Stromal cell of bone marrow (primary cell): Measurements from ENCODE around the gene TCP10L.
"Not testable (repeated sequence)": the region's sequence is repeated elsewhere in the genome, so short reads cannot be mapped to it uniquely, and the experiment has no call there.

Source experiments
- DNase-seq: peaks from one replicate; pipeline ENCODE4 v3.0.0-alpha.2; 2012; ENCODE audit warnings: low read depth

TCP10L gene

GRCh38 chr21:32587120-32587519, 1.8 kb upstream of the TCP10L start:
- no peak for DNase-seq

GRCh38 chr21:32585970-32586369, 647 bp upstream of the TCP10L start:
- no peak for DNase-seq

DNA sequence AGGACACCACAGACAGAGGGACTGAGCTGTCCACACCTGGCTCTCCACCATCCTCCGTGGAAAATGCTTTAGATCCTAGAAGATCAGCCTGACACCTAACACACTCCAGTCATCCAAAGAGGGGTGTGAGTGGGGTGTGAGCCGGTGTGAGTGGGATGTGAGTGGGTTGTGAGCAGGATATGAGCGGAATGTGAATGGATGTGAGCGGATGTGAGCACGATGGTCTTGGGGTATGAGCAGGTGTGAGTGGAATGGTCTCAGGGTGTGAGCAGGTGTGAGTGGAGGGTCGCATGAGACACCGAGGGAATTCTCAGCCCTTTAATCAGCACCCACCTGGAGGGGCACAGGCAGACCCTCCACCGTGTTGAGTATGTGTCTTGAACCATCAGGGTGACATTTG, 851 bp downstream of the TCP10L start:
- DNase-seq, result no peak

- DNase-seq, result no peak
These were observed 3.6 kb downstream of the TCP10L start for GRCh38 chr21:32581732-32582131.

DNA sequence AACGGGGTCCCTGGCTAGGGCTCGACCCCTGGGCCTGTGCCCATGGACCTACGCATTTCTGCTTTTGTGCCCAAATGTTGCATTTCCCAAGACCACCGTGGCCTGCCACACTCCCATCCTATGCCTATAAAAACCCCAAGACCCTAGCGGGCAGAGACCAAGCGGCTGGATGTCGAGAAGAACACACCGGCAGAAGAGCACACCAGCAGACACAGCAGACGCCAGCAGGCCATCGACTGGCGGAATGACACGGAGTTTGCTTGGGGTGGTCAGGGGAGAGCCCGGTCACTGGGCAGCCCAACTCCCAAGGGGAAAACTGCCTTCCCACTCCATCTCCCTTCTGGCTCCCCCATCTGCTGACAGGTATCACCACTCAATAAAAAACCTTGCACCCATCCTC, 4.4 kb downstream of the TCP10L start:
- no peak for DNase-seq

DNA sequence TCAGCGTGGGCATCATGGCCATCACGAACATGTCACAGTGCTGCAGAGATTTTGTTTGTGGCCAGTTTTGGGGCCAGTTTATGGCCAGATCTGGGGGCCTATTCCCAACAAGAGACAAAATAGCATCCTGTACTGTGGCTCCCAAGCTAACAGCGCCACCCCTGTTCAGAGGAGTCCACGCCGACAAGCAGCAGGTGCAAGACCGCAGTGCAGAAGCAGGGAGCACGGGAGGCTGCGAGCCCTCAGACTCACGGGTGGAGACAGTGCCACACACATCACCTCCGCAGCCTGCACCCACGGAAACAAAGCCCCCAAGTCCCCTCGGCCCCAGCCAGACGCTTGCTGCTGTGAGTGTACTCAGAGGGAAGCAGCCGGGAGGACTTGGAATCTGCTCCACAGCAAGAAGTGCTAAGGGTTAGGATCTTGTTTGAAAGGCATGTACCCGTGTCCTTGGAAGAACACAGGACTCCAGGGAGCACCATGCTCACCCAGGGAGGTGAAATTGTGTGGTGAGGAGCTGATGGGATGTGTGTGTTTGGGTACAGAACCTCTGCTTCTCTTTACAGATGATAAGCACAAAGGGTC, 7.1 kb downstream of the TCP10L start:
- no peak for DNase-seq

DNA sequence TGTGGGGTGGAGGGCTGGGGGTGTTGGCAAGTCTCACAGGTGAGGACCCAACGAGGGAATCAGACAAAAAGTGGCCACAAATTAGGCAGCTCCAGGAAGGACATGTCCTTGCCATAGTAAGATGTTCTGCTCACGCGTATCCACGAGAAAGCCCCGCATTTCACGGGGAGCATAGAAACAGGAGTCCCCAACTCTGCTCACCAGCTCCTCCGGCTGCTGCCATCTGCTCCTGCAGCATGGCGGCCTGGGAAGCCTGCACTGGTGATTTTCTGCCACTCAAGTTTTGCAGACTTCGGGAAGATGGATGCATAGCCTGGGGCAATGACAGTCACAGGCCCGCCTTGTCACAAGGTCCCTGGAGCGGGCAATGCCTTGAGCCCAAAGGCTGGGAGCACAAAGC, 9.3 kb downstream of the TCP10L start:
- no peak for DNase-seq

DNA sequence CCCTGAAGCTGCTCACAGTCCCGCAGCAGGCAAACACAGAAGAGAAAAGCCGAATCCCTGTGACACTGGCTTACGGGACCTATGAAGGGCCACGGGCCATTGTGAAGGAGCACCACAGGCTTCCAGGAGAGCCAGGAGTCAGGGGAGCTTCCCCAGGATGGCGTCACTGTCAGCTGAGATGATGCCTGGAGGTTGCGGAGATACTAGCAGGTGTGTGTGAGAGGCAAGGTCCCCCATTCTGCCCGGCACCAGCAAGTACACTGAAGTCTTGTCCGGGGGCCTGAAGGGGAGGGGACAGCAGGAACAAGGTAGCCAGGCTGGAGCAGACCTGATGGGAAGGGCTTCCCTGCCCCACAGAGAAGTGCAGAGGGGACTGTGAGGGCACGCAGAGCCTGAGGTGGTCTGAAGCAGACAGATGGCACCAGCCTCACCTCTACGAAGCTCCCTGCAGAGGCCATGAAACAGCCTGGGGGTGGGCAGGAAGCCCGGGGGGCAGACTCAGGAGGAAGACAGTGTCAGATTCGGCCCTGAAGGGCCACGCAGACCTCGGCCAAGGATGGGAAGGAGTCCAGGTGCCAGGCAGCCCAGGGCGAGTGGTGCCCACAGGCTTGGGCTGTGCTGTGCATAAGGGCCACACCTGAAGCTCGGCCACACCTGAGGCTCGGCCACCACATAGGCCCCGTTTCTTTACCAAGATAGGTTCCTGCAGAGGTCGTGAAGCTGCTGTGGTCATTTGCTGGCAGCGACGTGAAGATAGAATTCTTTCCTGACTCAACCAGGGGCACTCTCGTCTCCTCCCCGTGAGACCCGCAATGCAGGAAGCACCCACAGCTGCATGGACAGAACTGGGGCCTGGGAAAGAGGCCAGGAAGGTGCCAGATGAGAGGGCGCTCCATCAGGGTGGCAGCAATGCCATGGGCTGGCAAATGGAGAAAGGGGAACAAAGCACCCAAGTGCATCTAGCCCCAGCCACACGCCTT, 10.1 kb downstream of the TCP10L start:
- DNase-seq, result no peak

- no peak for DNase-seq
These were observed 12.5 kb downstream of the TCP10L start for GRCh38 chr21:32572574-32573420.

- DNase-seq, result no peak
These were observed 14.9 kb downstream of the TCP10L start for GRCh38 chr21:32570456-32570855.

GRCh38 chr21:32569261-32570230, 15.8 kb downstream of the TCP10L start:
- DNase-seq, result peak; percentile 58

DNA sequence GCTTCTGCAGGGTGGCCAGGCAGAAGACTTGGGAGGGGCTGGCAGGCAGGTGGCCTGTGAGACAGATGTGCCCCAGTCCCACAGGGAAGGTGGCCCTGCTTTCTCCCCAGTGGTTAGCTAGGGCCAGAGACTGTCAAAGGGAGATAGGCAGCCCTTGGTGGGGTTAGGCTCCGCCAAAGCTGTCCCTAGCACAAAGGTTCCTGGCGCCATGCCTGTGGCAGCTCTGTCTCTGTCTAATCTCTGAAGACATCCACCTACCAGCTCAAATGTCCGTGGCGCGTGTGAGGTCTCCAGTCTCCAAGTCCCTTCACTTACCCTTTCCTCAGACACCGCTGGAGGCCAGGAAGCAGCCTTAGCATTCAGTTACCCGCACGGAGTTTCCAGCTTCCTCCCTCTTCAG, 17.7 kb downstream of the TCP10L start:
- no peak for DNase-seq

DNA sequence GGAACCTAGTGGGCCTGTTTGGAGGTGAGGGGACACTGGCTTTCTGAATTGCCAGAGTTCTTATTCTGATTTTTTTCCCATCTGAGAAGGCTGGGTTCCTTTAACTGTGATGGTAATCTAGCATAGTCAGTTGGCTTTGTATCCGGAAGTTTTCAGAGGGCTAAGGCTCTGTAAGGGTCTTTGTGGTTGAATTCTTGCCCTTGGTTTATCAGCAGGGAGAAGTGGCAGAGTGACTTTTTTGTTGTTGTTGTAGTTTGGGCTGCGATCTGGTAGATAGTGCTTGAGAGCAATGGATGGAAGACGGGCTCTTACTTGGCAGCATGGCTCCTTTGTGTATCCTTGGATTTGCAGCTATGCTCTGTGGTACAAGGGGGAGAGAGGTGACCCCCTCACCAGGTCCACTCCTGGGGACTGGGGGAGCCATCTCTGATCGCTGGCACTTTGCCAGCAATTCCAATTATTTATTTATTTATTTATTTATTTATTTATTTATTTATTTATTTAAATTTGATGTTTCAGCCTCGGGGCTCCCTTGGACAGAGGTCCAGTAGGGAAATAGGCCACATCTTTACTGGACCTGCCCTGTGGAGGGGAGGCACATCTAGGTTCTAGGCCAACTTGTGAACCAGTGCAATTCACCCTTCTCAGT, 18.5 kb downstream of the TCP10L start:
- DNase-seq, result no peak

DNA sequence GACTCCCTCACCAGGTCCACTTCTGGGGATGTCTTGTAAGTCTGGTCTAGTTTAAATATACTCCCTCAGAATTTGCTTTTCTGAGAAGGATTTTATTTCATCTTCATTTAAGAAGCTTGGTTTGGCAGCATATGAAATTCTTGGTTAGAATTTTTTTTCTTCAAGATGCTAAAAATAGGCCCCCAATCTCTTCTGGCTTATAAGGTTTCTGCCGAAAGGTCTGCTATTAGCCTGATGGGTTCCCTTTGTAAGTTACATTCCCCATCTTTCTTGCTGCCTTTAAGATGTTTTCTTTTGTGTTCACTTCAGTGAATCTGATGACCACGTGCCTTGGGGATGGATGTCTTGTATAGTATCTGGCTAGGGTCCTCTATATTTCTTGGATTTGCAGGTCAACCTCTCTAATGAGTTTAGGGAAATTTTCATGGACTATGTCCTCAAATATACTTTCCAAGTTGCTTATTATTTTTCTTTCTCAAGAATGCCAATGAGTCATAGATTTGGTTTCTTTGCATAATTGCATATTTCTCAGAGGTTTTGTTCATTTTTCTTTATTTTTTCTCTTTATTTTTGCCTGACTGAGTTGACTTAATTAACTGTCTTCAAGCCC, 19.4 kb downstream of the TCP10L start:
- DNase-seq, result peak; percentile 24

GRCh38 chr21:32562915-32563314, 22.4 kb downstream of the TCP10L start:
- DNase-seq, result no peak

DNA sequence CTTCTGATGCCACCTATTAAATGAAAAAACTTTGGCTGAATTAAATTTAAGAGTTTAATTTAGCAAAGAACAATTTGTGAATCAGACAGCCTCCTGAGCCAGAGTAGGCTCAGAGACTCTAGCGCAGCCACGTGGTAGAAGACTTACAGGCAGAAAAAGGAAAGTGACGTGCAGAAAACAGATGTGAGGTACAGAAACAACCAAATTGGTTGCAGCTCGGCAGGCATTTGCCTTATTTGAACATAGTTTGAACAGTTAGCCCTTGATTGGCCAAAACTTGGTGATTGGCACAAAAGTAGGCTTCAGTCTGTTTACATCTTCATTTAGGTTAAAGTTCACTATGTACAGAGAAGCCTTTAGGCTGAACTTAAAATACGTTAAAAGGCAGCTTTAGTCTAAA, 22.9 kb downstream of the TCP10L start:
- peak; percentile 49 for DNase-seq

- not testable (repeated sequence) for DNase-seq
These were observed 23.8 kb downstream of the TCP10L start for GRCh38 chr21:32561476-32561875.

DNA sequence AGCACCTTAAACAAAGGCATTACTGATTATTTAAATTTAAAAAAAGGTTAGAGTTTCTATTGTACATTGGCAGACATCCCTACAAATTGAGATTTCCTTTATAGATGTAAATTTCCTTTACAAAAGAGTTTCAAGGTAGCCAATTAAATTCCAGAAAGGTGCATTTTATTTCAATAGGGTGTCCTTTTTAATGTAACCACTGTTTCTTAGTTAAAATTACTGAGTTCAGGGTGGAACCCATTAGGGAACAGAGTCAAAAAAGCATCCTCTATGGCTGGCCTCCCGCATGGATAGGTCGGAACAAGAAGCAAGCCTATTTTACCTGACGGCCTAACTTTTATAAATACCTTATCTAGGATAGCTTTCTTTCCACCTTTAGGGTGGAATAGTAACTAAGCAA, 24.4 kb downstream of the TCP10L start:
- DNase-seq, result no peak

GRCh38 chr21:32559006-32559610, 26.2 kb downstream of the TCP10L start:
- no peak for DNase-seq

DNA sequence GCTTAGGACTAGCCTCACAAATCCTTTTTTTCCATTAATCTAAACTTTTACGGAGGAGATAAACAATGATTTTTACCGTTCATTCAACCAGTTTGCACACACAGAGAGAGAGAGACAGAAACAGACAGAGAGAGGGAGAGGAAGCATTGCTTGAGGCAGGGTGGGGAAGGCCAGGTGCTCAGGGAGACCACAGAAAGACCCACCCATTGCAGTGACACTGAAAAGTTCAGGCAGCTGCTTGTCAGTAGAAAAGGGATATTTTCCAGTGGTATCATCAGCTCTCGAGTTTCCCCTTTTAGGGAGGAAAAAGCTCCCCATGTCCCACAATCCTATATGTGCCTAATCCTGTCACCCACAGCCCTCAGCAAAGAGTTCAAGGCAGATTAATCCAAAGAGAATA, 27.2 kb downstream of the TCP10L start:
- no peak for DNase-seq
